ENCODE measurements around the gene N4BP2.
A peak's percentile ranks its signal among the peaks of the same experiment; 100 is the strongest.
"Not testable (repeated sequence)": the region's sequence is repeated elsewhere in the genome, so short reads cannot be mapped to it uniquely, and the experiment has no call there.

Gene N4BP2

GRCh38 chr4:40087799-40088366 is 31.2 kb downstream of the N4BP2 start:
- DNase-seq (ENCODE audit: low spot score) = no peak

- DNase-seq (ENCODE audit: low spot score) = not testable (repeated sequence)
Measured at GRCh38 chr4:40093400-40093799, 36.8 kb downstream of the N4BP2 start.

GRCh38 chr4:40099010-40099409 is 42.4 kb downstream of the N4BP2 start:
- no peak for DNase-seq (ENCODE audit: low spot score)

DNA sequence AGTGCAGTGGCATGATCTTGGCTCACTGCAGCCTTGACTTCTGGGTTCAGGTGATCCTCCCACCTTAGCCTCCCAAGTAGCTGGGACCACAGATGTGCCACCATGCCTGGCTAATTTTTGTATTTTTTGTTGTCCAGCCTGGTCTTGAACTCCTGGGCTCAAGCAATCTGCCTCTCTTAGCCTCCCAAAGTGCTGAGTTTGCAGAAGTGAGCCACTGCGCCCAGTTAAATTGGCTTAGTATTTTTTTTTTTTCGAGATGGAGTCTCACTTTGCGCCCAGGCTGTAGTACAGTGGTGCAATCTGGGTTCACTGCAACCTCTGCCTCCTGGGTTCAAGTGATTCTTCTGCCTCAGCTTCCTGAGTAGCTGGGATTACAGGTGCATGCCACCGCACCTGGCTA is 50.5 kb downstream of the N4BP2 start:
- DNase-seq (ENCODE audit: low spot score) = not testable (repeated sequence)

GRCh38 chr4:40112027-40112792 is 55.6 kb downstream of the N4BP2 start:
- DNase-seq (ENCODE audit: low spot score) = no peak

DNA sequence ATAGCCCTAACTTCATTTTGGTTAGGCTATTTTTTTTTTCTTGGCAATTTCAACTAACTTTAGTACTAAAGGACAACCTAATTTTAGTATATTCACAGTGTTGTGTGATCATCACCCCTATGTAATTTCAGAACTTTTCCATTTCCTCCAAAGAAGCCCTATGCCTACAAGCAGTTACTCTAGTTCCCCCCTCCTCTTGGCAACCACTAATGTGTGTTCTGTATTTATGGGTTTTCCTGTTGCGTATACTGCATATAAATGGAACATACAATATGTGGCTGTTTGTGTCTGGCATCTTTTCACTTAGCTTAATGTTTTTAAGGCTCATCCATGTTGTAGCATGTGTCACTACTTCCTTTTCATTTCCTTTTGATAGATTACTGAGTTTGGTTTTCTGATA is 57.6 kb downstream of the N4BP2 start:
- DNase-seq (ENCODE audit: low spot score) = no peak

GRCh38 chr4:40118861-40119260 is 62.2 kb downstream of the N4BP2 start:
- no peak for DNase-seq (ENCODE audit: low spot score)

- DNase-seq (ENCODE audit: low spot score) = no peak
Measured at GRCh38 chr4:40119344-40119743, 62.7 kb downstream of the N4BP2 start.

DNA sequence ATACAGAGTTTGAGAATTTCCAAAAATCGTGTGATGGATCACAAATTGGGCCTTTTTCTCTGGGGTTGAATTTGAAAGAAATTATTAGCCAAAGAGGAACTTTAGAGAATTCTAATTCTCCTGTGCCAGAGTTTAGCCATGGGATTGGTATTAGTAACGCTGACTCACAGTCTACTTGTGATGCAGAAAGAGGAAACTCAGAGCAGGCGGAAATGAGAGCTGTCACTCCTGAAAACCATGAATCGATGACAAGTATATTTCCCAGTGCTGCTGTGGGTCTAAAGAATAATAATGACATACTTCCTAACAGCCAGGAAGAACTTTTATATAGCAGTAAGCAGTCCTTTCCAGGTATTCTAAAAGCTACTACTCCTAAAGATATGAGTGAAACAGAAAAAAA is 64.9 kb downstream of the N4BP2 start:
- no peak for DNase-seq (ENCODE audit: low spot score)

DNA sequence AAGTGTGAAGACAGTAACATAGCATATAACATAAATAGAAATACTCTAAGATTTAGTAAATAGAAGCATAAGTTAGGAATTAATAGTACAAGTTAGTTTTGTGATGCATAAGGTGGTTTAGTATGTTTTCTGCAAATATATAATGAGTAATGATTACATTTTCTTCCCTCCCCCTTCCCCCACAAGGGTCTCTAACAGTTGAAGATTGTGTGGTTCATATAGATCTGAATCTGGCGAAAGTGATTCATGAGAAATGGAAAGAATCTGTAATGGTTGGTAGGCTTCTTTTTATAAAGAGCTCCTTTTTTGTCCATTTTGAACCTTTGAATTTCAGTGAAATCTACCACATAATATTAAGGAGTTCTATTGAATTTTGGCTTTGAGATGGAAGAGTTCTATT is 66.3 kb downstream of the N4BP2 start:
- DNase-seq (ENCODE audit: low spot score) = no peak

DNA sequence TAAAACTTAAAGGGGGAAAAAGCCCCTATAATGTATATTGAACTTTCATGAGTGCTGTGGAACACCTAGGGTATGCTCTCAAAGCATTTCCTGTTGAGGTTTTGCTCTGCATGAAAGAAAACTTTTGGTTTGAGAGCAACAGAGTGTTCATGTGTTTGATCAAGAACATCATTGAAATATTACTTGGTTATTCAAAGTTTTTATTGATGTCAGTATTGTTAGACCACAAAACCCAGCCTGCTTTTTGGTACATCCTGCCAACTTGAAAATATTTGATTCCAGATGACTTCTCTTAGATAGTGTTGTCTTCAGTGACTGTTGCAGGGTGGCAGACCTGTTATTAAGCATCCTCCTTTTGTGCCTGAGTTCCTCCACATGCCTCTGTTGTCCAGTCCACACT is 68.0 kb downstream of the N4BP2 start:
- DNase-seq (ENCODE audit: low spot score) = no peak

DNA sequence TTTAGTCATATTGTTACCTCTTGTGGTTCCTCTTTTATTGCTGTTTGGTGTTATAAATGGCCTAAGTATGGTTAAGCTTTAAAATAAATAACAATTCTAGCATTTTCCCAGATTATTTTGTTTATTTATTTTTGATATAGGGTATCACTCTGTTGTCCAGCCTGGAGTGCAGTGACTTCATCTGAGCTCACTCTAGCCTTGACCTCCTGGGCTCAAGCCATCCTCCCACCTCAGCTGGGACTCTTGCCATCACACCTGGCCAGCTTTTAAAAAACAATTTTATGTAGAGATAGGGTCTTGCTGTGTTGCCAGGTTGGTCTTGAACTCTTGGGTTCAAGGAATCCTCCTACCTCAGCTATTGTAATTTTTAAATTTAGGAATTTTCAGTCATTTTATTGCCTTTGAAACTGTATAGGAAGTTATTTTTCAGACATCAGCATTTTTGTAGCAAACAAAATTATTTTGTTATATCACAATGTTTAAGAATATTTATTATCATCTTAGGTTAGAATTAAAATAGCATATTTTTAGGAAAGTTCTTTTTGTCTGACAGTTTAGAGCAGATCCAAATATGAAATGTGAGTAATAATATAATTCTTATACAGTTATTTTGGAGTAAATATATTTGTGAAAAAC is 73.9 kb downstream of the N4BP2 start:
- no peak for DNase-seq (ENCODE audit: low spot score)

- no peak for DNase-seq (ENCODE audit: low spot score)
Measured at GRCh38 chr4:40132816-40133215, 76.2 kb downstream of the N4BP2 start.

DNA sequence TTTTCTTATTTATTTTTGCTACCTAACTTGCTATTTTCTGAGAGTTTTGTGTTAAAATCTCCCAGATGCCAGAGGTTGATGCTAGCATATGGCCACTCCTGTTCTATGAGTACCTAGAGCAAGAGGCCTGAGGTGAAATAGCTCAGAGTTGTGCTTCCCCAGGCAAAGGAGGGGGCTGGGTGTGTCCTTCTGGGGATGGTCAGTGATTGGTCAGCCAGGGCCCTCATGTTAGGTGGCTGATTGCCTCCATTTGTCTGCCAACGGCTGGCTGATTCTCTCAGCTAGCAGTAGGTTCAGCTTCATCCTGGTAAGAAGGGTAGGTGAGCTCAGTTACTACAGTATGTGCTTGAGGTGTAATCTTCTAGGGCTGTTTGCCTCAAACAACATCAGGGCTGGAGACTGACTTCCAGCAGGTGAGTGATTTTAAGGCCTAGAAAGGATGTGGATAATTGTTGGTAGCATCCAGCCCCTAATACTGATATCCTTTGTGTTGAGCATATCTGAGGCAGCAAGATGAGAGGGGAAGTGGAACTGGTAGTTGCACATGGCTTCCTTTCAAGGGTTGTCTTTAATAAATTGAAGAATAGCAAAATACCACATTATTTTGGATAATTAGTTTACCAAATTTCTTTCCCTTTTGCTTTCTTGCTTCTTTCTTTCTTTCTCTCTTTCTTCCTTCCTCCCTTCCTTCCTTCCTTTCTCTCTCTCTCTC is 77.7 kb downstream of the N4BP2 start:
- no peak for DNase-seq (ENCODE audit: low spot score)

GRCh38 chr4:40136202-40136601 is 79.6 kb downstream of the N4BP2 start:
- not testable (repeated sequence) for DNase-seq (ENCODE audit: low spot score)

DNA sequence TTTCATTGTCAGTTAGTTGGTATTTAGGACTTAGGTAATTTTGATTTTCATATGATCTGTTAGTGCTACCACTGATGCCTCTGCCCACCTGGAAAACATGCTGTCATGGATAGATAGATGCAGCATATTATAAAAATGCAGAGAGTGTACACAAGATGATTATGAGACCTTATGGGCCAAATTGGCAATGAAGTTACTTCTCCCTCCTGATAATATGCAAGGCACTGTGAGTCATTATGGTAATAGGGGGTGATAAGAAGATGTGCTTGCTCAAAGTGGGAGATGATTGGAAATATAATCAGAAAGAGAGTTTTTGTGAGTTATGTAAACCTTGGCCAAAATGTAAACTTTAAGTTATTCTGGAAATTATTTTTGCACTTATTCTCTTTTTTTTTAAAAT is 83.5 kb downstream of the N4BP2 start:
- DNase-seq (ENCODE audit: low spot score) = no peak

DNA sequence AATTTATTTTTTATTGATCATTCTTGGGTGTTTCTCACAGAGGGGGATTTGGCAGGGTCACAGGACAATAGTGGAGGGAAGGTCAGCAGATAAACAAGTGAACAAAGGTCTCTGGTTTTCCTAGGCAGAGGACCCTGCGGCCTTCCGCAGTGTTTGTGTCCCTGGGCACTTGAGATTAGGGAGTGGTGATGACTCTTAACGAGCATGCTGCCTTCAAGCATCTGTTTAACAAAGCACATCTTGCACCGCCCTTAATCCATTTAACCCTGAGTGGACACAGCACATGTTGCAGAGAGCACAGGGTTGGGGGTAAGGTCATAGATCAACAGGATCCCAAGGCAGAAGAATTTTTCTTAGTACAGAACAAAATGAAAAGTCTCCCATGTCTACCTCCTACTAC is 83.9 kb downstream of the N4BP2 start:
- DNase-seq (ENCODE audit: low spot score) = not testable (repeated sequence)

DNA sequence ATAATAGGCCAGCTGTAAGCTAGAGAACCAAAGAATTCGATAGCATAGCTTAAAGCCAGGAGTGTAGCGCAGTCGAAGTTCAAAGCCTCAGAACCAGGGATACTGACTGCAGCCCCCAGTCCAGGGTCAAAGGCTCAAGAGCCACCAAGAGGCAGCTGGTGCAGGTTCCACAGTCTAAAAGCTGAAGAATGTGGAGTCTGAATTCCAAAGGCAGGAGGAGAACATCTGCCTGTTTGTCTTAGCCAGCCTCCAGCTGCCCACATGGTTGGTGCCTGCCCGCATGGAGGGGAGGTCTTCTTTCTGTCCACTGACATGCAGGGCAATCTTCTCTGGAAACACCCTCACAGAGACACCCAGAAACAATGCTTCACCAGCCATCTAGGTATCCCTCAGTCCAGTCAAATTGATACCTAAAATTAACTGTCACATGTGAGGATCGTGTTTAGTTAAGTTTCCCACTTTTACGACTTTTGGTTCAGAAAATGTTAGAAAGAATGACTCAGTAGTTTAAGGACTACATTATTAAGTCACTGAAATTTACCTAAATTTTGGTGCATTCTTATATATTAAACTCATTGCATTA is 87.4 kb downstream of the N4BP2 start:
- DNase-seq (ENCODE audit: low spot score) = no peak

- DNase-seq (ENCODE audit: low spot score) = no peak
Measured at GRCh38 chr4:40144716-40145115, 88.1 kb downstream of the N4BP2 start.

DNA sequence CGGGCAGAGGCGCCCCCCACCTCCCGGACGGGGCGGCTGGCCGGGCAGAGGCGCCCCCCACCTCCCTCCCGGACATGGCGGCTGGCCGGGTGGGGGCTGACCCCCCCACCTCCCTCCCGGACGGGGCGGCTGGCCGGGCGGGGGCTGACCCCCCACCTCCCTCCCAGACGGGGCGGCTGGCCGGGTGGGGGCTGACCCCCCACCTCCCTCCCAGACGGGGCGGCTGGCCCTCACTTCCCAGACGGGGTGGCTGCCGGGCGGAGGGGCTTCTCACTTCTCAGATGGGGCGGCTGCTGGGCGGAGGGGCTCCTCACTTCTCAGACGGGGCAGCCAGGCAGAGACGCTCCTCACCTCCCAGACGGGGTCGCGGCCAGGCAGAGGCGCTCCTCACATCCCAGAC is 90.8 kb downstream of the N4BP2 start:
- DNase-seq (ENCODE audit: low spot score) = not testable (repeated sequence)

DNA sequence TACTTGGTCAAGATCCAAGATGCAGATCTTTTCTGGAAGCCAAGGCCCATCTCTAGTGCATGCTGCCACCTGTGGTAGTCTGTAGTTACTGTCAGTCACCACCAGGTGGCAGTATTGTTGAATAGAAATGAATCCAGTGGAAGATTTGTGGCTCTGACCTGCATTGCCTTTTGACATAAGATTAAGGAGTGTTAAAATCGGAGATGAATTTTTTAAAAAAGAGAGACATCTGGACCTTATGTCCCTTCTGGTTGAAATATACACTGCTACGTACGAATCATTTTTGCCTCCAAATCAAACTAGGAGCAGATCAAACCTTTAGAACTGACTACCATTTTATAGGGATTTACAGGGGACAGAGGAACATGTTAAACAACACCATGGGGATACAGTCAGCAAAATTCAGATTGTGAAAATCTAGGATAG is 93.3 kb downstream of the N4BP2 start:
- peak; percentile 75 for DNase-seq (ENCODE audit: low spot score)

DNA sequence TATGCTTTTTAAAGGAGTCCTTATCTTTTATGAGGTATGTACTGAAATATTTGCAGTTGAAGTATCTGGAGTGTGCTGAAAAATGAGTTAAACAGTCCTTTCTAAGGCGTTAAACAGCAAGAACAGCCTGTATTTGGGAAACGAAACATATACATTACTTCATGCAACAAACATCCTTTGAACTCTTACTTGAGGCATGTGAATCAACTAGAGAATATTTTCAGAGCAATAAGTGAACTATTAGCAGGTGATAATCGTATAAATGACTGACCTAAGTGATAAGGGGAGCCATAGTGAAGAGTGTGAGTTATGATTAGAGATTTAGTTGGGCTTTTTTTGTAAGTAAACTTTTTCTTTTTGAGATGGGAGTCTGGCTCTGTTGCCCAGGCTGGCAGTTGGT is 94.3 kb downstream of the N4BP2 start:
- DNase-seq (ENCODE audit: low spot score) = no peak

Data from cerebellar cortex (tissue), 1 donor.